GM12878 (cell line): ENCODE data around the gene BNC2. TPM values are rescaled to one million over a fixed set of nuclear protein-coding genes. Genes with fewer than 3 reads are reported as not detected.

Source experiments
- ATAC-seq: fragments of 200-7000 bp; cut with Tn5 transposase; 3 replicates; pipeline ENCODE4 v1.9.1; 2020; ENCODE audit warnings: mild to moderate bottlenecking, moderate library complexity
- BruUV-seq: library from RNA; stranded (reverse); fragments of 400-500 nt; replicated peaks from 2 replicates; lab custom pipeline; 2021; lab: Mats Ljungman, UMichigan
- CTCF ChIA-PET: fragments of 300-600 bp; sonication (Branson Sonifier 250); formaldehyde crosslinking; extraction: SDS; loops from one replicate; lab custom pipeline; 2021; ENCODE audit warnings: inconsistent platforms; lab: Yijun Ruan, JAX
- POLR2A ChIA-PET: fragments of 350-600 bp; formaldehyde crosslinking; extraction: SDS; loops from one replicate; lab custom pipeline; 2021; ENCODE audit warnings: inconsistent platforms; lab: Charles Lee
- RAD21 ChIA-PET: fragments of 300-600 bp; sonication (Branson Sonifier 250); formaldehyde crosslinking; loops from one replicate; lab custom pipeline; 2023; ENCODE audit warnings: antibody characterized with exemption; ENCODE audit not compliant: unreplicated experiment; lab: Charles Lee
- SMC1A ChIA-PET: fragments of 300-600 bp; sonication (Branson Sonifier 250); formaldehyde crosslinking; loops from one replicate; lab custom pipeline; 2023; ENCODE audit not compliant: unreplicated experiment, uncharacterized antibody; lab: Charles Lee
- DNase-seq: peaks from one replicate; pipeline ENCODE4 v3.0.0-alpha.2; 2011; ENCODE audit warnings: low read depth, low spot score
- FAIRE-seq: peaks from 3 replicates; lab custom pipeline; 2011; peaks lifted over from hg19 to GRCh38; lab: Jason Lieb, UNC
- H2AFZ ChIP-seq: 2 replicates; pipeline ENCODE4 v1.6.0; 2011; ENCODE audit warnings: low read depth, low read length, control low read depth; ENCODE audit not compliant: control insufficient read depth
- H3K27ac ChIP-seq: 2 replicates; pipeline ENCODE4 v1.5.1; 2011; ENCODE audit warnings: control low read depth; ENCODE audit not compliant: control insufficient read depth, insufficient read depth
- H3K27me3 ChIP-seq, 2 experiments: replicated peaks in 1 of 2; 2 replicates each; pipeline versions ENCODE4 v1.6.0 to v1.6.1; 2011; ENCODE audit warnings: low read length in 1 of 2; ENCODE audit not compliant: control insufficient read depth in 2 of 2, insufficient read depth in 2 of 2
- H3K36me3 ChIP-seq, 2 experiments: 2 replicates each; pipeline ENCODE4 v1.5.1; 2011; ENCODE audit warnings: low read length in 1 of 2; ENCODE audit not compliant: control insufficient read depth in 2 of 2, insufficient read depth in 2 of 2
- H3K4me1 ChIP-seq: 2 replicates; pipeline ENCODE4 v1.6.1; 2011; ENCODE audit warnings: mild to moderate bottlenecking, low read length, moderate library complexity, mixed read lengths; ENCODE audit not compliant: control insufficient read depth, insufficient read depth
- H3K4me2 ChIP-seq: 2 replicates; pipeline ENCODE4 v1.6.0; 2011; ENCODE audit warnings: control low read depth; ENCODE audit not compliant: control insufficient read depth, insufficient read depth
- H3K4me3 ChIP-seq: fragments of 200-600 bp; sonication (generic); 2 replicates; pipeline ENCODE4 v1.5.1; 2016
- H3K79me2 ChIP-seq: 2 replicates; pipeline ENCODE4 v1.6.0; 2011; ENCODE audit warnings: low read length; ENCODE audit not compliant: control insufficient read depth, insufficient read depth
- H3K9ac ChIP-seq: 2 replicates; pipeline ENCODE4 v1.8.0; 2011; ENCODE audit warnings: low read length, control low read depth, mixed read lengths; ENCODE audit not compliant: control insufficient read depth, insufficient read depth
- H3K9me3 ChIP-seq: replicated peaks from 3 replicates; pipeline ENCODE4 v1.5.1; 2011; ENCODE audit warnings: mild to moderate bottlenecking, low read length; ENCODE audit not compliant: control insufficient read depth, insufficient read depth
- H4K20me1 ChIP-seq: 2 replicates; pipeline ENCODE4 v1.6.0; 2011; ENCODE audit not compliant: control insufficient read depth, insufficient read depth
- ATF7 ChIP-seq: fragments of 450-650 bp; IDR thresholded peaks from 2 replicates; pipeline ENCODE4 v1.6.1; 2016; ENCODE audit warnings: low read depth, mild to moderate bottlenecking
- CEBPB ChIP-seq, 2 experiments: fragments of 150-350 bp in 1 of 2; IDR thresholded peaks; 2 replicates each; pipeline ENCODE4 v1.6.1; 2012 to 2014; ENCODE audit warnings: low read depth in 2 of 2, low read length in 2 of 2, borderline replicate concordance in 1 of 2, inconsistent platforms in 1 of 2
- MLLT1 ChIP-seq: fragments of 450-650 bp; IDR thresholded peaks from 2 replicates; pipeline ENCODE4 v1.6.1; 2016; ENCODE audit warnings: mild to moderate bottlenecking
- NKRF ChIP-seq: fragments of 450-650 bp; conservative IDR thresholded peaks from 2 replicates; pipeline ENCODE4 v1.6.1; 2017; ENCODE audit warnings: mild to moderate bottlenecking, moderate library complexity
- NR2F1 ChIP-seq: fragments of 450-650 bp; conservative IDR thresholded peaks from 2 replicates; pipeline ENCODE4 v1.6.1; 2017; ENCODE audit warnings: mild to moderate bottlenecking
- SMAD5 ChIP-seq: IDR thresholded peaks from 2 replicates; pipeline ENCODE4 v1.6.1; 2016; ENCODE audit warnings: antibody characterized with exemption, low read depth
- TAF1 ChIP-seq: IDR thresholded peaks from 2 replicates; pipeline ENCODE4 v1.6.1; 2011; ENCODE audit warnings: mild to moderate bottlenecking, low read depth, low read length, borderline replicate concordance
- ZBTB4 ChIP-seq: fragments of 450-650 bp; formaldehyde crosslinking; IDR thresholded peaks from 2 replicates; pipeline ENCODE4 v1.4.0; 2022; ENCODE audit warnings: mild to moderate bottlenecking, moderate library complexity
- WGBS: methylation state at CpG from one replicate; pipeline ENCODE4 v1.1.6; 2016; ENCODE audit warnings: low lambda C conversion rate; ENCODE audit not compliant: insufficient replicate concordance, insufficient coverage; ENCODE audit errors: missing lambda C conversion rate; 5-methylcytosine and 5-hydroxymethylcytosine counted together
- in situ Hi-C: fragments of 300-500 bp; cut with MboI; formaldehyde crosslinking; loops from 9 replicates; pipeline ENCODE4 v1.14.3; 2018; ENCODE audit warnings: mixed read lengths
- intact Hi-C: fragments of 100-400 bp; cut with micrococcal nuclease; formaldehyde crosslinking; loops from one replicate; pipeline ENCODE4 v1.14.2; 2022; ENCODE audit not compliant: unreplicated experiment
- polyA plus RNA-seq, 11 experiments: library from polyadenylated mRNA; depleted of rRNA in 4 of 11; unstranded in 6 of 11; stranded (reverse) in 5 of 11; fragments of >200 nt; fragmentation: Nextera tagmentation in 4 of 11; fragmentation: Illumina TruSeq in 1 of 11; extraction: Ambion mirVana in 4 of 11; extraction: Trizol in 1 of 11; gene quantifications; 1 replicate in 1 of 11; 2 replicates in 10 of 11; pipeline versions ENCODE4 v1.2.1 to v1.2.3, GENCODE V29; 2011 to 2016; ENCODE audit warnings: inconsistent platforms in 2 of 11, missing spikeins in 2 of 11, low read depth in 1 of 11
- total RNA-seq, 4 experiments: library from RNA; depleted of rRNA in 3 of 4; stranded (reverse); fragments of >200 nt in 3 of 4; fragmentation: Illumina TruSeq in 1 of 4; extraction: Trizol in 1 of 4; gene quantifications; 2 replicates each; pipeline versions ENCODE4 v1.2.1 to v1.2.3, GENCODE V29; 2013 to 2021

BNC2 gene
- total and polyA plus RNA-seq, 10 of the 15 experiments (the other 5 are each of a cell fraction or from before 2014, with no cell fraction given) = 0.05 to 14.5 (median 0.26) TPM

DNA sequence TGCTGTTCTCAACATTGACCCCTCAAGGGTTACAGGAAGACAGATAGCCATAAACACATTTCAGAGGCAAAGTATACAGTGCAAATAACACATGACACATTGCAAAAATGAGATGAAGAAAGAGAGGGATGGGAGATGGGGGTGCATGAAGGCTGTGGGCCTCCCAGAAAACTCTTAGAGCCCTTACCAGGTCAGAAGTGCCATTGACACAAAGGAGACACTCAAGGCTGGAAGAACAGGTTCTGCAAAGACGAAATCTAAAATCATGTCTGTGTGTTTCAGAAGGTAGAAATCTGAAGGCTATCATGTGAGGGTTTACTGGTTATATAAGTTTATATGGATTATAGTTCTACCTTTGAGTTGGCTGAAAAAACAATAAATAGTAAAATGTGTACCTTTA is 318.8 kb downstream of the BNC2 start:
- ATAC-seq = no peak
- TF ChIP-seq ZBTB4 (CRISPR knock-in tag) (no peak), CEBPB (IDR thresholded peaks at IDR 0.05; ENCODE audit: borderline replicate concordance in 1 of 2, low read depth in 2 of 2, low read length in 2 of 2) (no peak), ATF7 (no peak), NR2F1 (no peak), SMAD5 (no peak), NKRF (no peak), TAF1 (no peak), MLLT1 (no peak)
- TF ChIP-seq, all 136 proteins: peak for 0
- in situ Hi-C loops = no loop called here

More for the DNA sequence above, 318.8 kb downstream of the BNC2 start:
- Histone ChIP-seq H3K4me1 (no peaks in the 10 kb centered on the region), H3K9ac (no peak overlapping the region), H3K9me3 (no peaks in the 10 kb centered on the region), H2AFZ (no peak overlapping the region), H3K79me2 (no peaks in the 10 kb centered on the region), H3K4me2 (no peak overlapping the region), H4K20me1 (no peaks in the 10 kb centered on the region), H3K4me3 (no peak overlapping the region), H3K27me3 (no peaks in the 10 kb centered on the region), H3K27ac (no peak overlapping the region), H3K36me3 (no peaks in the 10 kb centered on the region)
- DNase-seq (no peak), FAIRE-seq (no peak)
- intact Hi-C loops = no loop called here
- POLR2A ChIA-PET = no interaction called here
- 0% methylated on average over 1 of the region's 1 CpG for WGBS
- CTCF ChIA-PET = no interaction called here
- SMC1A ChIA-PET = interaction anchor here (1.6 kb wide), 1 partner anchor 9 kb away, joined by 3 read pairs; no protein-coding TSS in a partner anchor
- no TSS peak for BruUV-seq
- RAD21 ChIA-PET = no interaction called here
